Upper lobe of right lung (tissue), 1 donor: ENCODE data around the gene SLC6A16. TPM values are rescaled to one million over a fixed set of nuclear protein-coding genes. Genes with fewer than 3 reads are reported as not detected.

ENCODE experiments used
- ATAC-seq: fragments of 200-7000 bp; cut with Tn5 transposase; one replicate; pipeline ENCODE4 v1.9.1; 2020; ENCODE audit warnings: mild to moderate bottlenecking, moderate library complexity
- DNase-seq: peaks from one replicate; pipeline ENCODE4 v3.0.0-alpha.2; 2020
- H3K27ac ChIP-seq: fragments of 200-600 bp; one replicate; pipeline ENCODE4 v1.8.0; 2022
- H3K27me3 ChIP-seq: fragments of 200-600 bp; one replicate; pipeline ENCODE4 v1.8.0; 2022; ENCODE audit warnings: mild to moderate bottlenecking
- H3K36me3 ChIP-seq: fragments of 200-600 bp; one replicate; pipeline ENCODE4 v1.8.0; 2022
- H3K4me1 ChIP-seq: fragments of 200-600 bp; one replicate; pipeline ENCODE4 v1.8.0; 2022
- H3K4me3 ChIP-seq: fragments of 200-600 bp; one replicate; pipeline ENCODE4 v1.8.0; 2022; ENCODE audit warnings: mild to moderate bottlenecking
- H3K9me3 ChIP-seq: fragments of 200-600 bp; one replicate; pipeline ENCODE4 v1.8.0; 2022
- intact Hi-C: fragments of 100-400 bp; cut with DNase I; formaldehyde crosslinking; loops from one replicate; pipeline ENCODE4 v1.11.0; 2022
- total RNA-seq: library from RNA; stranded (reverse); fragmentation: NEBNext Ultra II Directional; extraction: Animal tissue kit (Norgen Biotek cat#: 25700); gene quantifications from one replicate; pipeline ENCODE4 v1.2.1, GENCODE V29; 2021
- TF ChIP-seq, protein P1 (sequence below): fragments of 200-600 bp; IDR thresholded peaks from one replicate; pipeline ENCODE4 v1.8.0; 2022; ENCODE audit warnings: antibody characterized with exemption
- donor health status: DM: no; HTN: yes; CAD: no; lungs with severe emphysema.

Gene SLC6A16
- total RNA-seq, 1 donor from 2014 or later = 4.5 TPM

- intact Hi-C loops = no loop called here
- Histone ChIP-seq H3K4me3 (peak overlapping the region; percentile 54), H3K9me3 (no peaks in the 10 kb centered on the region), H3K36me3 (peaks cover 20% of the 10 kb centered on the region), H3K27me3 (no peaks in the 10 kb centered on the region), H3K4me1 (peaks cover 13% of the 10 kb centered on the region), H3K27ac (no peak overlapping the region)
- peak; percentile 66 for DNase-seq
- no peak for ATAC-seq
- TF ChIP-seq, protein P1, sequence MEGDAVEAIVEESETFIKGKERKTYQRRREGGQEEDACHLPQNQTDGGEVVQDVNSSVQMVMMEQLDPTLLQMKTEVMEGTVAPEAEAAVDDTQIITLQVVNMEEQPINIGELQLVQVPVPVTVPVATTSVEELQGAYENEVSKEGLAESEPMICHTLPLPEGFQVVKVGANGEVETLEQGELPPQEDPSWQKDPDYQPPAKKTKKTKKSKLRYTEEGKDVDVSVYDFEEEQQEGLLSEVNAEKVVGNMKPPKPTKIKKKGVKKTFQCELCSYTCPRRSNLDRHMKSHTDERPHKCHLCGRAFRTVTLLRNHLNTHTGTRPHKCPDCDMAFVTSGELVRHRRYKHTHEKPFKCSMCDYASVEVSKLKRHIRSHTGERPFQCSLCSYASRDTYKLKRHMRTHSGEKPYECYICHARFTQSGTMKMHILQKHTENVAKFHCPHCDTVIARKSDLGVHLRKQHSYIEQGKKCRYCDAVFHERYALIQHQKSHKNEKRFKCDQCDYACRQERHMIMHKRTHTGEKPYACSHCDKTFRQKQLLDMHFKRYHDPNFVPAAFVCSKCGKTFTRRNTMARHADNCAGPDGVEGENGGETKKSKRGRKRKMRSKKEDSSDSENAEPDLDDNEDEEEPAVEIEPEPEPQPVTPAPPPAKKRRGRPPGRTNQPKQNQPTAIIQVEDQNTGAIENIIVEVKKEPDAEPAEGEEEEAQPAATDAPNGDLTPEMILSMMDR = no peak
These were observed 13.2 kb upstream of the SLC6A16 start for GRCh38 chr19:49338023-49338677.

DNA sequence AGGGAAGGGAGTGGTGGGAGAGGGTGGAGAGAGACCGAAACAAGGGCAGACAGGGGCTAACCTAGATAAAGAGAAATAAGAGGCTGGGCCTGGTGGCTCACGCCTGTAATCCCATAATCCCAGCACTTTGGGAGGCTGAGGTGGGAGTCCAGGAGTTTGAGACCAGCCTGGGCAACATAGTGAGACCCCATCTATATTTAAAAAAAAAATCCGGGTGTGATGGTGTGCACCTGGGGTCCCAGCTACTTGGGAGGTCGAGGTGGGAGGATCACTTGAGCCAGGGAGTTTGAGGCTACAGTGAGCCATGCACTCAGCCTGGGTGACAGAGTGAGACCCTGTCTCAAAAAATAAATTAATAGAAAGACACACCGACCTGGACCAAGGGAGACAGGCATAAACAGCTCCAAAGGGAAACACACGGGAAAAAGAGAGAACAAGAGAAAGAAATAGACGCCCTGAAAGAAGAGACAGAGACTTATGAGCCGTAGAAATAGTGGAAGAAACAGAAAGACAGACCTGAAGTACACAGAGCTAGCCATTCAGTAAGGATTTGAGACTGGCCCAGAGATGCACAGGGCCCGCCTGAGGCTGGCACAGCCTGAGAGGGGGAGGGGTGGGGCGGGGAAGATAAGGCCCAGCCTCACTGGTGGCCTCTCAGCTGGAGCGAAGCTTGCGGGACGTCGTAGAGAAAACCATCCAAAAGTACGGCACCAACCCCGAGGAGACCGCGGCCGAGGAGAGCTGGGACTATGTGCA lies 12.5 kb upstream of the SLC6A16 start:
- TF ChIP-seq, protein P1 = no peak
- intact Hi-C loops = no loop called here
- Histone ChIP-seq H3K4me3 (no peak overlapping the region), H3K27ac (no peak overlapping the region), H3K4me1 (peaks cover 13% of the 10 kb centered on the region), H3K9me3 (no peaks in the 10 kb centered on the region), H3K27me3 (no peaks in the 10 kb centered on the region), H3K36me3 (peaks cover 14% of the 10 kb centered on the region)
- ATAC-seq (no peak), DNase-seq (no peak)

DNA sequence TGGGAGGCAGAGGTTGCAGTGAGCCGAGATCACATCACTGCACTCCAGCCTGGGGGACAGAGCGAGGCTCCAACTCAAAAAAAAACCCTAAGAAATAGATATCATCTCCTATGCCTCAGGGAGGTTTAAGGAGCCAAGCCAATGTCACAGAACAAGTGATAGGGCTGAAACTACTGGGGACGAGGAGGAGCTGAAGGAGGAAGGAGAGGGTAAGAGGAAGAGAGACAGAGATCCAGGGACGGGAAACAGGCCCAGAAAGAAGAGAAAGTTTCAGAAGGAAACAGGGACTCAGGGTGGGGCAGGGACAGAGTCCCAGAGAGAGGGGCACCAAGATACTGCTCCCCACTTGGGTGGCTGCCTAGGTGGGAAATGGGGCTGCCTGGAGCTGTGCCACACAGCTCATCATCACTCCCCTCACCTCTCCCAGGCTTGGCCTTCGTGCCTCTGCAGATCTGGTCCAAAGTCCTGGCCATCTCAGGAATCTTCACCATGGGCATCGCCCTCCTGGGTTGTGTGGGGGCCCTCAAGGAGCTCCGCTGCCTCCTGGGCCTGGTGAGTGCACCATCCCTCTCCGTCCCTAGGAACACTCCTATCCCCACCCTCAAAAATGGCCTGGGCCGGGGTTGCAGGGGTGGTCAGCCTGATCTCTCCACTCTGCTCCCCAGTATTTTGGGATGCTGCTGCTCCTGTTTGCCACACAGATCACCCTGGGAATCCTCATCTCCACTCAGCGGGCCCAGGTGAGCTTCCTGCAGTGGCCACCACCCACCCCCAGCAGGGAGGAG lies 11.7 kb upstream of the SLC6A16 start:
- intact Hi-C loops = no loop called here
- ATAC-seq (no peak), DNase-seq (peak; percentile 51)
- TF ChIP-seq, protein P1 = no peak
- Histone ChIP-seq H3K4me1 (peaks cover 13% of the 10 kb centered on the region), H3K9me3 (no peaks in the 10 kb centered on the region), H3K36me3 (peaks cover 6% of the 10 kb centered on the region), H3K27me3 (no peaks in the 10 kb centered on the region), H3K27ac (peak overlapping the region; percentile 73), H3K4me3 (peak overlapping the region; percentile 46)

- Histone ChIP-seq H3K27me3 (no peaks in the 10 kb centered on the region), H3K4me3 (peak overlapping the region; percentile 46), H3K4me1 (peaks cover 13% of the 10 kb centered on the region), H3K9me3 (no peaks in the 10 kb centered on the region), H3K27ac (peak overlapping the region; percentile 73), H3K36me3 (no peaks in the 10 kb centered on the region)
- peak; percentile 37 for DNase-seq
- ATAC-seq = no peak
- intact Hi-C loops = no loop called here
- TF ChIP-seq, protein P1 = no peak
These were observed 10.9 kb upstream of the SLC6A16 start for GRCh38 chr19:49335784-49336481.

DNA sequence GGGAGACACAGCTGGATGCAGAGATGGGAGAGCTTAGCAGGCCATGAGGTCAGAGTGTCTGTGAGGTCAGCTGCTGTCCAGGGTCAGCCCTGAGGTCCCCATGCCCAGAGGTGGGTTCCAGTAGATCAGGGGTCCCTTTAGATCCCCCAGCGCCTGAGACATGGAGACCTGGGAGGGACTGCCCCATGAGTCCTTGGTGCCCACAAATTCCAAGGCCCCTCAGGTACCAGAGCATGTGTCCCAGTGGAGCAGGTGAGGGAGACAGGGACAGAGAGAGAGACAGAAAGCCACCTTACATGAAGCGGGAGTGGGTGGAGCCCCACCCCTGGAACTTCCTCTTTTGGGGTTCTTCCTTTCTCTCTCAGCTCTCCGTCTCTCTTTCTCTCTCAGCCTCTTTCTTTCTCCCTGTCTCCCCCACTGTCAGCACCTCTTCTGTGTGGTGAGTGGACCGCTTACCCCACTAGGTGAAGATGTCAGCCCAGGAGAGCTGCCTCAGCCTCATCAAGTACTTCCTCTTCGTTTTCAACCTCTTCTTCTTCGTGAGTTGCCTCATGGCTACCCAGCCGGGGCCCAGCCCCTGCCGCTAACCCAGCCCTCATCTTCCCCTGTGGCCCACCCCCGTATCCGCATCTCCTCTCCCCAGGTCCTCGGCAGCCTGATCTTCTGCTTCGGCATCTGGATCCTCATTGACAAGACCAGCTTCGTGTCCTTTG lies 10.2 kb upstream of the SLC6A16 start, which contains the start of gene CD37:
CD37 (plus strand) TSS at position 336 of the 713 bp plus-strand sequence; CDS start at position 471, 135 bp downstream.
- DNase-seq (peak; percentile 67), ATAC-seq (no peak)
- Histone ChIP-seq H3K36me3 (no peaks in the 10 kb centered on the region), H3K27ac (peak within 1 kb of the TSS; percentile 73), H3K9me3 (no peaks in the 10 kb centered on the region), H3K4me1 (peaks cover 13% of the 10 kb centered on the region), H3K4me3 (peak within 1 kb of the TSS; percentile 46), H3K27me3 (no peaks in the 10 kb centered on the region)
- intact Hi-C loops = no loop called here
- TF ChIP-seq, protein P1 = no peak
